Epithelial cell of proximal tubule (primary cell): ENCODE measurements around the gene PSME3IP1. TPM values are rescaled to one million over a fixed set of nuclear protein-coding genes. Genes with fewer than 3 reads are reported as not detected.

Experiments used
- DNase-seq: peaks from one replicate; pipeline ENCODE4 v3.0.0-alpha.2; 2011; ENCODE audit warnings: low read depth
- H3K4me3 ChIP-seq: 2 replicates; pipeline ENCODE4 v1.5.1; 2011; ENCODE audit warnings: low read depth, mild to moderate bottlenecking, low read length
- CTCF ChIP-seq: conservative IDR thresholded peaks from 2 replicates; pipeline ENCODE4 v1.5.1; 2012; ENCODE audit warnings: low read depth, mild to moderate bottlenecking, low read length
- total RNA-seq: library from RNA; depleted of rRNA; stranded (reverse); fragments of >200 nt; gene quantifications from 2 replicates; pipeline ENCODE4 v1.2.3, GENCODE V29; 2015

Gene PSME3IP1
- total RNA-seq, 1 donor from 2014 or later, result 105 TPM

GRCh38 chr16:57131351-57131970, 54.4 kb downstream of the PSME3IP1 start:
- no peak for DNase-seq
- no peak for TF ChIP-seq CTCF

GRCh38 chr16:57130950-57131321, 54.9 kb downstream of the PSME3IP1 start:
- H3K4me3 ChIP-seq, result no peak overlapping the region
- TF ChIP-seq CTCF, result no peak
- DNase-seq, result no peak

More at GRCh38 chr16:57131351-57131970, 54.4 kb downstream of the PSME3IP1 start:
- no peak overlapping the region for H3K4me3 ChIP-seq

- DNase-seq, result no peak
- no peak overlapping the region for H3K4me3 ChIP-seq
- no peak for TF ChIP-seq CTCF
Measured at GRCh38 chr16:57128771-57129389, 57.0 kb downstream of the PSME3IP1 start.

GRCh38 chr16:57127836-57128235, 58.0 kb downstream of the PSME3IP1 start:
- H3K4me3 ChIP-seq, result no peak overlapping the region
- no peak for TF ChIP-seq CTCF
- no peak for DNase-seq

- no peak overlapping the region for H3K4me3 ChIP-seq
- TF ChIP-seq CTCF, result no peak
- DNase-seq, result no peak
Measured at GRCh38 chr16:57127037-57127763, 58.6 kb downstream of the PSME3IP1 start.

GRCh38 chr16:57126411-57126810, 59.4 kb downstream of the PSME3IP1 start:
- H3K4me3 ChIP-seq, result no peak overlapping the region
- no peak for TF ChIP-seq CTCF
- DNase-seq, result no peak
